Kidney capillary endothelial cell (primary cell): Measurements from ENCODE around the gene BCL2A1.
"Not testable (repeated sequence)": the region's sequence is repeated elsewhere in the genome, so short reads cannot be mapped to it uniquely, and the experiment has no call there.

Experiments
- DNase-seq: peaks from one replicate; pipeline ENCODE4 v3.0.0-alpha.2; 2018; ENCODE audit warnings: low spot score

The BCL2A1 gene

GRCh38 chr15:79922512-79923078 is 48.4 kb downstream of the BCL2A1 start:
- no peak for DNase-seq

GRCh38 chr15:79919749-79920511 is 51.1 kb downstream of the BCL2A1 start:
- no peak for DNase-seq

- DNase-seq: no peak
These were observed 51.8 kb downstream of the BCL2A1 start for GRCh38 chr15:79919090-79919748.

- no peak for DNase-seq
These were observed 52.7 kb downstream of the BCL2A1 start for GRCh38 chr15:79918278-79918677.

GRCh38 chr15:79916502-79917132 is 54.4 kb downstream of the BCL2A1 start:
- no peak for DNase-seq

- DNase-seq: not testable (repeated sequence)
These were observed 55.1 kb downstream of the BCL2A1 start for GRCh38 chr15:79915776-79916501.

GRCh38 chr15:79914728-79915127 is 56.3 kb downstream of the BCL2A1 start:
- DNase-seq: no peak
